Esophagus (tissue), 2 donors: Measurements from ENCODE around the gene MADD. TPM values are rescaled to one million over a fixed set of nuclear protein-coding genes. Genes with fewer than 3 reads are reported as not detected.
A peak's percentile ranks its signal among the peaks of the same experiment; 100 is the strongest.

ENCODE experiments used
- H3K27ac ChIP-seq, 2 donors: one replicate each; pipeline ENCODE4 v1.5.1; 2013; ENCODE audit warnings: low read depth in 2 of 2, mild to moderate bottlenecking in 2 of 2, inconsistent platforms in 1 of 2, low read length in 1 of 2, moderate library complexity in 1 of 2
- H3K27me3 ChIP-seq, 2 donors: one replicate each; pipeline ENCODE4 v1.6.1; 2013; ENCODE audit warnings: low read length in 2 of 2, control low read depth in 1 of 2, mild to moderate bottlenecking in 1 of 2; ENCODE audit not compliant: insufficient read depth in 2 of 2, control insufficient read depth in 1 of 2
- H3K36me3 ChIP-seq, 2 donors: one replicate each; pipeline ENCODE4 v1.6.1; 2013; ENCODE audit warnings: low read length in 1 of 2; ENCODE audit not compliant: control insufficient read depth in 2 of 2, insufficient read depth in 2 of 2
- H3K4me1 ChIP-seq, 2 donors: one replicate each; pipeline ENCODE4 v1.6.1; 2013; ENCODE audit warnings: low read length in 1 of 2; ENCODE audit not compliant: control insufficient read depth in 2 of 2, insufficient read depth in 2 of 2
- H3K4me3 ChIP-seq, 2 donors: one replicate each; pipeline ENCODE4 v1.5.1; 2013; ENCODE audit warnings: low read length in 2 of 2, mild to moderate bottlenecking in 2 of 2, low read depth in 1 of 2, moderate library complexity in 1 of 2
- H3K9me3 ChIP-seq, 2 donors: one replicate each; pipeline ENCODE4 v1.6.1; 2013; ENCODE audit warnings: mild to moderate bottlenecking in 2 of 2, low read depth in 1 of 2, low read length in 1 of 2, moderate library complexity in 1 of 2; ENCODE audit not compliant: control insufficient read depth in 2 of 2, insufficient read depth in 1 of 2
- WGBS, 2 donors: extraction: QIAGEN DNeasy Blood & Tissue Kit; methylation state at CpG; one replicate each; pipeline ENCODE4 v1.1.7; 2013; 5-methylcytosine and 5-hydroxymethylcytosine counted together
- polyA plus RNA-seq, 2 donors: library from polyadenylated mRNA; stranded (reverse); fragments of 200-250 nt; gene quantifications; one replicate each; pipeline ENCODE4 v1.2.3, GENCODE V29; 2013
- donor health status: healthy with polysubstance abuse.
- donor health status: Bipolar disorder and iron deficiency.

The MADD gene
- polyA plus RNA-seq: 10 to 100 TPM in 1 of 2 donors, 1 to 10 TPM in 1; 8.2 to 11.0 TPM

DNA sequence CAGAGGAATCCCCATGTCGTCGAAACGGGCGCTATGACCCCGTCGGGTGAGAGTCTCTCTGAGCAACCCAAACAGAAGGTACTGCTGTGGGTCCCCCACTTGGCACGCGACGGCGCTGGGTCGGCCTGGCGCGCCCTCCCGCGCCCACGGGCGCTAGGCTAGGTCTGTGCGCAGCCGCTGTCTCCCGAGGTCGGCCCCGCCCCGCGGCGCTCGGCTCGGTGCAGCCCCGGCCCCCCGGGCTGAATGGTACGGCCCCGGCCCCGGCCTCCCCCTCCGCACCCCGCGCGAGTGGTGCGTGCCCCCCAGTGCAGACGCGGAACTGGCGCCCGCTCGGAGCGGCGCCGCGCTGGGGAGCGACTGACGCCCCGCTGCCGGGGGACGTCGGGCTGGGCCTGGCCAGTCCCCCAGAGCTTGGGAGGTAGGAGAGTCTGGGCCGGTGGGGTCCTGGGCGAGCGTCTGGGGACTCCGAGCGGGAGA, at the start of gene MADD:
Gene MADD (plus strand): TSS at position 305 of the 477 bp plus-strand sequence.
- H3K27ac ChIP-seq: peak within 1 kb of the TSS; percentile 90 to 93
- H3K36me3 ChIP-seq: peaks cover 2 to 7% of the 10 kb centered on the region in 2 donors
- peak within 1 kb of the TSS; percentile 80 to 82 for H3K4me3 ChIP-seq
- H3K27me3 ChIP-seq: no peaks in the 10 kb centered on the region
- no peaks in the 10 kb centered on the region for H3K9me3 ChIP-seq
- 1% methylated on average over 57 of the region's 57 CpGs for WGBS, 2 donors
- peaks cover 0 to 10% of the 10 kb centered on the region in 2 donors for H3K4me1 ChIP-seq

DNA sequence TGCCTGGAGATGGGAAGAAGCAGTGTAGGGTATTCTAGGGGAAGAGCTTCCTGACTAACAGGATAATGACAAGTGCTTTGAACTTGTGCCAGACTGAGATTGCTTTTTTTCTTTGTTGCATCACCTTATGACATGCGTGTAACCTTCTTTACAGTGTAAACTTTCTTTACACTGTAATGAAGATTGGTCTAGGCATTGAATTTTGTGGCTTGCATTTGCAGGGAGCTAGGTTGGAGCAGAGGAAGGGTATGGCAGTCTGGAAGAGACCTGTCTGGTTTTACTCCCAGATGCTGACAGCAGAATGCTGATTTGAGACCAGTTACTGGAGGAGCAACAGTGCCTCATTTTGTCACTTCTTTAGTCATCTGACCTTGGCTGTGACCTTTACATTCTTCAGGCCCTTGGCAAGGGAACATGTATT, 49.5 kb upstream of the MADD start:
- Histone ChIP-seq H3K27ac (peak overlapping the region in 1 of 2 donors; percentile 15), H3K4me1 (peaks cover 2 to 5% of the 10 kb centered on the region in 2 donors), H3K9me3 (no peaks in the 10 kb centered on the region), H3K36me3 (peaks cover 0 to 7% of the 10 kb centered on the region in 2 donors), H3K27me3 (no peaks in the 10 kb centered on the region), H3K4me3 (no peak overlapping the region)
- WGBS, 2 donors: 39 to 57% methylated on average over 1 of the region's 1 CpG

DNA sequence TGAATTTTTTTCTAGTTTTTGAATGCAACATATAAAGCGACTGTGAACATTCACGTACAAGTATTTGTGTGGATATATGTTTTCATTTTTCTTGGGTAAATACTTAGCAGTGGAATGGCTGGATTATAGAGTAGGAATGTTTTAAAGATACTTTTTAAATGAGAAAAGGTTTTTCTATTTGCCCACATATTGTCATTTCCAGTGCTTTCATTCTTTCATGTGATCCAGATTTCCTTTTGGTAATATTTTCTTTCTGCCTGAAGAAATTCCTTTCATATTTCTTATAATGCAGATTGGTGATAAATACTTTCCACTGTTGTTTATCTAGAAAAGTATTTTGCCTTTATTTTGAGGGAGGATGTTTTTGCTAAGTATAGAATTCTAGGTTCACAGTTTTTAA, 47.2 kb upstream of the MADD start:
- Histone ChIP-seq H3K27ac (no peak overlapping the region), H3K36me3 (peaks cover 0 to 9% of the 10 kb centered on the region in 2 donors), H3K9me3 (no peaks in the 10 kb centered on the region), H3K4me1 (no peaks in the 10 kb centered on the region), H3K27me3 (no peaks in the 10 kb centered on the region), H3K4me3 (no peak overlapping the region)
- WGBS, 2 donors: 86 to 88% methylated on average over 2 of the region's 2 CpGs

DNA sequence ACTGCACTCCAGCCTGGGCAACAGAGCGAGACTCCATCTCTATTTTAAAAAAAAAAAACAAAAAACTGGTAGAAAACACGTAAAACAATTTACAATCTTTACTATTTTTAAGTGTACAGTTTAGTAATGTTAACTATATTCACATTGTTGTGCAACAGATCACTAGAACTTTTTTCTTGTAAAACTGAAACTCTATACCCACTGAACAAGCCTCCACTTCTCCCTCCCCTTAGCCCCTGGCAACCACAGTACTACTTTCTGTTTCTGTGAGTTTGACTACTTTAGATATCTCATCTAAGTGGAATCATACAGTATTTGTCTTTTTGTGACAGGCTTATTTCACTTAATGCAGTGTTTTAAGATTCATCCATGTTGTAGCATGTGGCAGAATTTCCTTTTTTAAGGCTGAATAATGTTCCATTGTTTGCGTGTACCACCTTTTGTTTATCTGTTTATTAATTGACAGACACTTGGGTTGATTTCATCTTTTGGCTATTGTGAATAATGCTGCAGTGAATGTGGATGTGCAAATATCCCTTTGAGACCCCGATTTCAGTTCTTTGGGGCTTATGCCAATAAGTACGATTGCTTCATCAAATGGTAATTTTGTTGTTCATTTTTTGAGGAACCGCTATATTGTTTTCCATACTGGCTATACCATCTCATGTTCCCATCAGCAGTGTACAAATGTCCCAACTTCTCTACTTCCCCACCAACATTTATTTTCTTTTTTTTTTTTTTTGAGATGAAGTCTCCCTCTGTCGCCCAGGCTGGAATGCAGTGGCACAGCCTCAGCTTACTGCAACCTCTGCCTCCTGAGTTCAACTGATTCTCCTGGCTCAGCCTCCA, 44.2 kb upstream of the MADD start:
- no peaks in the 10 kb centered on the region for H3K4me1 ChIP-seq
- H3K9me3 ChIP-seq: no peaks in the 10 kb centered on the region
- 92 to 94% methylated on average over 7 of the region's 7 CpGs for WGBS, 2 donors
- H3K27ac ChIP-seq: no peak overlapping the region
- peaks cover 0 to 9% of the 10 kb centered on the region in 2 donors for H3K36me3 ChIP-seq
- no peak overlapping the region for H3K4me3 ChIP-seq
- no peaks in the 10 kb centered on the region for H3K27me3 ChIP-seq

DNA sequence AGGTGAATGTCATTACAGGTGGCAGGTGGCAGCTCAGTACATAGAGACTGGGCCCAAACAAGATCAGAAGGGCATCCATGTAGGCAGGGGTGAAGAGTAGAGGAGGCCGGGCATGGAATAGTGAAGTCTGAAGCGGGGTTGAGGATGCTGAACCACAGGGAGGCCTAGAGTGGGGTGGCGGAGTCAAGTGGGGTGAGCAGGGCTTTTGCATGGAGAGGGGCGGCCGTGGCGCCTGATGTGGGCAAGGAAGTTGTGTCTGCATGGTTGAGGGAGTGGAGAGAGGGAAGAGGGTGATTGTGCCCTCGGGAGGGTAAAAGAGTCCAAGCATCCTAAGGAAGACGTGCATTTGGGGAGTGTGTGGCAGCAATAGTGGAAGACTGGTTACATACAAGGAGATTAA, 40.8 kb upstream of the MADD start:
- Histone ChIP-seq H3K4me1 (no peaks in the 10 kb centered on the region), H3K27ac (no peak overlapping the region), H3K27me3 (no peaks in the 10 kb centered on the region), H3K36me3 (peaks cover 0 to 6% of the 10 kb centered on the region in 2 donors), H3K4me3 (no peak overlapping the region), H3K9me3 (no peaks in the 10 kb centered on the region)
- WGBS, 2 donors: 95% methylated on average over 8 of the region's 8 CpGs

DNA sequence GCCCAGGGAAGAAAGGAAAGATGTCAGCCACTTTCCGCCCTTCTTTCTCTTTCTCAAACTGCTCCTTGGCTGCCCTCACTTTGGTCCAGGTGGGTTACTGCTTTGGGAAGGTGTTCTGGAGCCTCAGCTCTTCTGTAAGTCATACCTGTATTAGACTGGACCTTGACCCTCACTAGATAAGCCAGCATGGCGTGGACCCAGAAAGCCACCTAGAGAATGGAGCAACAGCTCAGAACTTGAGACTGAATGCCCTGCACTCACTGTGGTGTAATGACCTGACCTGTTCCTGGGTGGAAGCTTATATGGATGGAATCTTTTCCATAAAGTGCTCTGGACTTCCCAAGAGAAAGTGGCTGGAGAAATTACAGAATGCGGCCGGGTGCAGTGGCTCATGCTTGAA, 36.9 kb upstream of the MADD start:
- H3K27ac ChIP-seq: no peak overlapping the region
- H3K9me3 ChIP-seq: no peaks in the 10 kb centered on the region
- no peaks in the 10 kb centered on the region for H3K4me1 ChIP-seq
- H3K27me3 ChIP-seq: no peaks in the 10 kb centered on the region
- peaks cover 4 to 6% of the 10 kb centered on the region in 2 donors for H3K36me3 ChIP-seq
- no peak overlapping the region for H3K4me3 ChIP-seq
- WGBS, 2 donors: 91 to 97% methylated on average over 4 of the region's 4 CpGs

DNA sequence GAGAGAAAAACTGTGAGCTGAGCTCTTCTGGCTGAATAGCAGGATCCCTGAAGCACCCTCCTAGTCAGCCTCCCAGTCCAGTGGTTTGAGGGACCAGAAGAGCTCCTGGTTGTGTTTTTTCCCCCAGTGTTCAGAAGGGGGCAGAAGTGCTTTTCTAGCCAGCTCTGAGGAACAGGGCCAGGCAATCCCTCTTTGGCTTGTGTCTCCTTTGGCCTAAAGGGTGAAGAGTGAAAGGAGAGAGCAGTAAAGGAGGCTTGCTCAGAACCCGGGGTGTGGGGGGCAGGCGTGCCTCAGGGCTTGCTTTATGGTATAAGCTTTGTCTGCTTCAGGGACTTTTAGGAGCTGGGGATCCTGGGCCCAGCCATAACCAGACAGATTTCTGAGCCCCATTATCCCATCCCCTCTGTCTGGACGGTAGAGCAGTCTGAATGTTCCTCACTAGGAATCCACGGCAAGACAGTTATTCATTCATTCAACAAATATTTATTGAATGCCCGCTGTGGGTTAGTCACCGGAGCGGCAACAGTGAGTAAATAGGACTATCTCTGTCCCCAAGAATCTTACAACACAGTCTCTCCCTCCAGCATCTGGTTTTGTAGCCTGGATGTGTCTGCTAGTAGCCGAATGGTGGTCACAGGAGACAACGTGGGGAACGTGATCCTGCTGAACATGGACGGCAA, 35.8 kb upstream of the MADD start:
- H3K4me1 ChIP-seq: no peaks in the 10 kb centered on the region
- H3K27ac ChIP-seq: no peak overlapping the region
- H3K4me3 ChIP-seq: no peak overlapping the region
- WGBS, 2 donors: 56% methylated on average over 11 of the region's 11 CpGs
- no peaks in the 10 kb centered on the region for H3K27me3 ChIP-seq
- H3K9me3 ChIP-seq: no peaks in the 10 kb centered on the region
- H3K36me3 ChIP-seq: peaks cover 7 to 8% of the 10 kb centered on the region in 2 donors

DNA sequence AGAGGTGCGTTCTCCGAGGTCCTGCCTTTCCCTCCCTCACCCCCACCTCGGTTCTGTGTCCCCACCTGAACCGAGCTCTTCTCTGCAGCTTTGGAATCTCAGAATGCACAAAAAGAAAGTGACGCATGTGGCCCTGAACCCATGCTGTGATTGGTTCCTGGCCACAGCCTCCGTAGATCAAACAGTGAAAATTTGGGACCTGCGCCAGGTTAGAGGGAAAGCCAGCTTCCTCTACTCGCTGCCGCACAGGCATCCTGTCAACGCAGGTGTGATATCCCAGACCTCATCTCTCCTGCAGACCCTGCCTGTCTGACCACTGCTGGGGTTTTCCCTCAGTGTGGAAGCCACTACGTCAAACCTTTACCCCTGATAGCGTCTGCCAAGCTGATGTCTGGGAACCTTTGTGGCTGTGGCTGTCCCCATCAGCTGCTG, 35.2 kb upstream of the MADD start:
- Histone ChIP-seq H3K27ac (no peak overlapping the region), H3K4me3 (no peak overlapping the region), H3K36me3 (peaks cover 12% of the 10 kb centered on the region in 2 donors), H3K27me3 (no peaks in the 10 kb centered on the region), H3K9me3 (no peaks in the 10 kb centered on the region), H3K4me1 (no peaks in the 10 kb centered on the region)
- 39 to 46% methylated on average over 12 of the region's 12 CpGs for WGBS, 2 donors

DNA sequence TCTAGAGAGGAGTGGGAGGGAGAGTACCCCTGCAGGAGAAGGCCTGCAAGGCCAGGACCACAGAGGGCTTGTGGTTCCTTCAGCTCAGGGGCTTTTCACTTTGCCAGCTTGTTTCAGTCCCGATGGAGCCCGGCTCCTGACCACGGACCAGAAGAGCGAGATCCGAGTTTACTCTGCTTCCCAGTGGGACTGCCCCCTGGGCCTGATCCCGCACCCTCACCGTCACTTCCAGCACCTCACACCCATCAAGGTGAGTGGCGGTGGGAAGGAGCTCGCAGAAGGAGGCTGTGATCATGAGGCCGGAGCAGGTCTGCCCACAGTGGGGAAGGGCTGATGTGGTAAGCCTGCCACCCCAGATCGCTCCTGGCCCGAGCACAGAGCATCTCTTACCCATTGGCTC, 34.8 kb upstream of the MADD start:
- Histone ChIP-seq H3K4me3 (no peak overlapping the region), H3K36me3 (peaks cover 12 to 17% of the 10 kb centered on the region in 2 donors), H3K4me1 (no peaks in the 10 kb centered on the region), H3K27ac (no peak overlapping the region), H3K9me3 (no peaks in the 10 kb centered on the region), H3K27me3 (no peaks in the 10 kb centered on the region)
- WGBS, 2 donors: 88 to 89% methylated on average over 12 of the region's 12 CpGs
